Measurements from ENCODE around the gene LAMB1.

The LAMB1 gene

DNA sequence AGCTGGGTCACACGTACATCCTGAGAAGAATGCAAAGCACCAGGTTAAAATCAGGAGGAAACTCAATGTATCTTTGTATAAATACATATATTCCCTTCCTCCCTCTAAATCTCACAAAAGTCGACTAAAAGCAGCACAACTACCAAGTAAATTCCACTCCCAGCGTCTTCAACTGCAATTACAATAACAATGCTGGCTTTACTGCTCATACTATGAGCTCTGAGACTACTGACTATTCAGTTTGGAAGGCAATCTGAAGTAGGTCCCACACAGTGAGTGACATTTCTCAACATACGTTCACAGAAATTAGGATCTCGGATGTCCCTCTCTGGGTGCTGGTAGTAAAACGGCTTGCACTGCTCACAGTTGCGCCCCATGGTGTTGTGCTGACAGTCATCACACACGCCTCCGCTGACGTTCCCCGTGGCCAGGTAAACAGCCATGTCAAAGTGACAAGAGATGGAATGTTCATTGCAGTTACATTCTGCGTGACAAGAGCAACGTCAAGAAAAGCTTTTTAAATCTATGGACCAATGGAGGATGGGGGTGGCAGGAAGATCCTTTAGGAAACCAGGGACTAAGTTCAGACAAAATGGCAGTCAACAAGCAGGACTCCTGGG, 27.5 kb downstream of the LAMB1 start:
- H3K9me3 Mint-ChIP-seq (ENCODE audit: low read depth): no peaks in the 10 kb centered on the region
- peaks cover 5% of the 10 kb centered on the region for H3K27me3 Mint-ChIP-seq
- H3K36me3 Mint-ChIP-seq: no peaks in the 10 kb centered on the region
- no peak overlapping the region for H3K27ac Mint-ChIP-seq
- no peak overlapping the region for H3K4me3 Mint-ChIP-seq
- H3K4me1 Mint-ChIP-seq (ENCODE audit: low read depth): no peaks in the 10 kb centered on the region

DNA sequence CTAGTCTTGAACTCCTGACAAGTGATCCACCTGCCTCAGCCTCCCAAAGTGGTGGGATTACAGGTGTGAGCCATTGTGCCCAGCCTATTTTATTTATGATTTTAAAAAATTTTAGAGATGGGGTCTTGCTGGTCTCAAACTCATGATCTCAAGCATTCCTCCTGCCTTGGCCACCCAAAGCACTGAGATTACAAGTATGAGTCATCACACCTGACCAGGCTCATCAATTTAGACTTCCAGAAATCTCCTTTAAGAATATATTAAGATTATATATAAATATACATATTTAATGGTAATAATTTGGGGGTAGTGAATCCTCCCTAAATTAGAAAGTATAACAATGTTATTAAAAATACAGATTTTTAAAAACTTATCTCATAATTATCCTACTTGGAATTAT, 29.1 kb downstream of the LAMB1 start:
- Mint-ChIP-seq H3K4me3 (no peak overlapping the region), H3K27me3 (peaks cover 7% of the 10 kb centered on the region), H3K27ac (no peak overlapping the region), H3K9me3 (ENCODE audit: low read depth) (no peaks in the 10 kb centered on the region), H3K4me1 (ENCODE audit: low read depth) (no peaks in the 10 kb centered on the region), H3K36me3 (no peaks in the 10 kb centered on the region)

DNA sequence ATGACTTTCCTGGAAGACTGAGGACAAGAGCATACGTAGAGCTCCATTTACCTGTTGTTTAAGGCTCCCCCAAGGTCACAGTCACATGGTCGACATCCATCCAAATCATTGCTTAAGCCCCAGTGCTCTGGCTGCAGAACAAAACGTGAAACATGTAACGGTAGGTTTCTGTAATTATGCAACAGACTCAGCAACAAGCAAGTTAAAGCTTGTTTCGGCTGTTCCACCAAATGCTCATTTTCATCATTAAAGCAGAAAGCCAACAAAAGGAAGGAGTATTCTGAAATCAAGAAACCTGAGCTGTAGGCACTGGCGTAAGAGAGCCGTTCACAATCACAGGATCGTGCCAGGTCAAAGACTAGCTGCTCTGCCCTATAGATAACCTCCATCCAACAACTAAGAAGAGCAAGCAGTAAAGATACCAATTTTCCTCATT, 30.0 kb downstream of the LAMB1 start:
- Mint-ChIP-seq H3K4me1 (ENCODE audit: low read depth) (no peaks in the 10 kb centered on the region), H3K4me3 (no peak overlapping the region), H3K27ac (no peak overlapping the region), H3K36me3 (no peaks in the 10 kb centered on the region), H3K27me3 (peaks cover 7% of the 10 kb centered on the region), H3K9me3 (ENCODE audit: low read depth) (no peaks in the 10 kb centered on the region)

DNA sequence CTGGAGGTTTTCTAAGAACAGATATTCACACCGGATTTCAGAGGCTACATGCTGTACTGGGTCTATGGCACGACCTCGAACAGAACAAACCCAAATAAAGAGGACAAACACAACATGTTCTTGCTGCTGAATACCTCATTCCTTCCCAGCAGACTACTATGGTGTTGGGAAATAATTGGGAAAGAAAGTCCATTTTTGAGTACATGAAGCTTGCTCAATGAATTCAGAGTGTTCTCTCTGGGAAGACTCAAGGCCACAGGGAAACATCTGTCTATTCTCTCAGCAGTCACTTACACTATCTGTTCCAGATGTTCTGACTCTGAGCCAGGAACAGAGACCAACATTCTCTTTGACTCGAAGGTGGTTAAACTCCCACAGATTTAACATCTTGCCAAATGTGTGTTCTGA, 30.9 kb downstream of the LAMB1 start:
- Mint-ChIP-seq H3K27me3 (peaks cover 7% of the 10 kb centered on the region), H3K4me3 (no peak overlapping the region), H3K9me3 (ENCODE audit: low read depth) (no peaks in the 10 kb centered on the region), H3K36me3 (no peaks in the 10 kb centered on the region), H3K27ac (no peak overlapping the region), H3K4me1 (ENCODE audit: low read depth) (no peaks in the 10 kb centered on the region)

DNA sequence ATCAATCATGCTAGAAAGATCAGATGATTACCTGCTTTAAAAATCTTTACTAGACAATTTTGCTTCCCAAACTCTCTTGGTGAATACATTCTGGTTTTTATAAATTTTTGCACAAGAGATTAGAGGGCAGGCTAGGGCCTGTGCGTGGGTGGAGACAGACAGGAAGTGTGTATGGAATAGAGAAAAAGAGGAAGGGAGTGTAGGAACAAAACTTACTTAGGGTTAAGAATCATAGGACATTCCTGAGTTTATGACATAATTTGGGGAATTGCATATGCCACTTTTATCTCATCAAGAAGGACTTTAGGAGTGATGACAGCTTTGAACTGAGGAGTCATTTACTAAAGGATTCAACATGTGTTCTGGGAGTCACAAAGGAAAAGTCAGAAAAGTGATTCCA, 31.3 kb downstream of the LAMB1 start:
- no peaks in the 10 kb centered on the region for H3K9me3 Mint-ChIP-seq (ENCODE audit: low read depth)

DNA sequence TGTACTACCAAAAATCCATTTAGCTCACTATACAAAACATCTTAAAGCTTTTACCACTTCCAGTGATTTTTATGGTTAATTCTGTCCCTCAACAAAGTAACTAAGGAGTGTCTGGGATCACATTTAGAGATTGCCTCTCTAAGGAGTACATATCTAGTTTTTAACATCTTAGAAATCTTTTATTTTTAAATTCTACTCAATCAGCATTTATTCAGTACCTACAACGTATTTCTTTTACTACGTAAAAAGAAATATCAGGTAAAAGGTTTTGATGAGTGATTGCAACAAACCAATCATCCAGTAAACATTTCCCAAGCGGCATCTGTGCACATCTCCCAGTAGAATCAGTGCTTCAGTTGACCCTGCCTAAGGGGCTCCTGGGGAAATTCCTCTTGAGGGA, 31.9 kb downstream of the LAMB1 start:
- Mint-ChIP-seq H3K27me3 (peaks cover 4% of the 10 kb centered on the region), H3K4me3 (no peak overlapping the region), H3K27ac (no peak overlapping the region), H3K36me3 (no peaks in the 10 kb centered on the region), H3K4me1 (ENCODE audit: low read depth) (no peaks in the 10 kb centered on the region), H3K9me3 (ENCODE audit: low read depth) (no peaks in the 10 kb centered on the region)

More for the DNA sequence above, 31.3 kb downstream of the LAMB1 start:
- H3K4me1 Mint-ChIP-seq (ENCODE audit: low read depth): no peaks in the 10 kb centered on the region
- no peak overlapping the region for H3K27ac Mint-ChIP-seq
- H3K36me3 Mint-ChIP-seq: no peaks in the 10 kb centered on the region
- H3K27me3 Mint-ChIP-seq: peaks cover 7% of the 10 kb centered on the region
- no peak overlapping the region for H3K4me3 Mint-ChIP-seq

DNA sequence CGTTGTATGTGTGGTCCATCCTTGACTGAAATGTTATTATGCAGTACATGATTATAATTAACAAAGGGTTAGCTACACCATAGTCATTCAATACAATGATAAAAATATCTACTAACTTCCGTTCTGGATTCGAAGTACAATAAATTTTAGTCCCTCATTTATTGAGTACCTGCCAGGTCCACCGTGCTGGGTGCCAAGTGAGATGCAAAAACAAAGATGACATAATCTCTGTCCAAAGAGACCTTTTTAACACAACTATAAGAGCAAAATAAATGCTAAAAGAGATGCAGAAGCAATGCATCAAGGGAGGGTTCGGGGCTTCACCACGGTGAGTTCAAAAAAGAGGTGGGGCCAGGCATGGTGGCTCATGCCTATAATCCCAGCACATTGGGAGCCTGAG, 33.1 kb downstream of the LAMB1 start:
- H3K27ac Mint-ChIP-seq: no peak overlapping the region
- H3K9me3 Mint-ChIP-seq (ENCODE audit: low read depth): no peaks in the 10 kb centered on the region
- no peak overlapping the region for H3K4me3 Mint-ChIP-seq
- H3K36me3 Mint-ChIP-seq: no peaks in the 10 kb centered on the region
- no peaks in the 10 kb centered on the region for H3K4me1 Mint-ChIP-seq (ENCODE audit: low read depth)
- H3K27me3 Mint-ChIP-seq: peaks cover 3% of the 10 kb centered on the region

DNA sequence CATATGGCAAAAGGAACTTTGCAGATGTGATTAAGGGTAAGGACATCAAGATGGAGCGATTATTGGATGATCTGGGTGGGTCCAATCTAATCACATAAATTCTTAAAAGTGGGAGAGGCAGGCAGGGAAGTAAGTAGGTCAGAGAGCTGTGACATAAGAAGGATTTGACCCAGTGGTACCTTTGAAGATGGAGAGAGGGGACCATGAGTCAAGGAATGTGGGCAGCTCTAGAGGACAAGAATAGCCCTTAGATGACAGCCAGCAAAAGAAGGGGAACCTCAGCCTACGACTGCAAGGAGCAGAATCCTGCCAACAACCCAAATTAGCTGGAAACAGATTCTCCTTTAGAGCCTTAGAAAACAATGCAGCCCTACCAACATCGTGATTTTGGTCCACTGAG, 34.5 kb downstream of the LAMB1 start:
- Mint-ChIP-seq H3K4me3 (no peak overlapping the region), H3K4me1 (ENCODE audit: low read depth) (no peaks in the 10 kb centered on the region), H3K9me3 (ENCODE audit: low read depth) (no peaks in the 10 kb centered on the region), H3K36me3 (no peaks in the 10 kb centered on the region), H3K27ac (no peak overlapping the region), H3K27me3 (peaks cover 3% of the 10 kb centered on the region)

DNA sequence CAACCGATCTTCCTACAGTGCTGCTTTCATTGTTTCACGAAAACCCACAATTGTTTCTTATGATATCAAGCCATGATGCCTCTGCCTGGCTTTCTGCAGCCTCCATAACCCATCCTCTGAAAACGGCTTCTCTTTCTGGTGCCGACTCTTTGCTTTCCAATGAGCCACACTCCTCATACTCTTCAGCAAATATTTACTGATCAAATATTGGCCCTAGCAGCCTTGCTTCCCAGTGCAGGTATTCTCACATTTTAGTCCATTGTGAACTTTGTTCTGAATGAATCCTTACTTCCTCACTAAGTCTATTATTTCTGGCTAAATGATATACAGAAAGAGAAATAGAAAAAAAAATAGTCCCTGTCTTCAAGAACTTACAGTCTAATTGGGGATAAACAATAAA, 35.5 kb downstream of the LAMB1 start:
- Mint-ChIP-seq H3K27ac (no peak overlapping the region), H3K4me1 (ENCODE audit: low read depth) (no peaks in the 10 kb centered on the region), H3K4me3 (no peak overlapping the region), H3K9me3 (ENCODE audit: low read depth) (no peaks in the 10 kb centered on the region), H3K27me3 (peaks cover 3% of the 10 kb centered on the region), H3K36me3 (no peaks in the 10 kb centered on the region)

DNA sequence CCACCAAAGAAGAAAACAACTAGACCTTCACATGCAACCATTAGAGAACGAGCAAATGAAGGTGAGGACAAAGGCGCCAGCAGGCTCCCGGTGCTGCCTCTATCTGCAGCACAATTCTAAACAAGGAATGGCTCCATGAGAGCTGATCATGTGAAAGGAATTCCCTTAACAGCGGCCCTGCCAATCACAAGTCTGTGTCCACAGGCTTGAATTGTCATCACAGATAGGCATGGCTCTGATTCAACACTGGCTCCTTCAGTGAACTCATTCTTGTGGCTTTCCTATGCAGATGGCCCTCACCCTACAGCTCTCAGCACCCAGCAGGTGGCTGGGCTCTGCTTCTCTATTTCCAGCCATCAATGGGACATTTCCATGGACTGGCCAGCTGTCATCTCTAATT, 36.2 kb downstream of the LAMB1 start:
- no peak overlapping the region for H3K27ac Mint-ChIP-seq
- H3K9me3 Mint-ChIP-seq (ENCODE audit: low read depth): no peaks in the 10 kb centered on the region
- H3K27me3 Mint-ChIP-seq: peaks cover 3% of the 10 kb centered on the region
- H3K4me1 Mint-ChIP-seq (ENCODE audit: low read depth): no peaks in the 10 kb centered on the region
- no peaks in the 10 kb centered on the region for H3K36me3 Mint-ChIP-seq
- H3K4me3 Mint-ChIP-seq: no peak overlapping the region

DNA sequence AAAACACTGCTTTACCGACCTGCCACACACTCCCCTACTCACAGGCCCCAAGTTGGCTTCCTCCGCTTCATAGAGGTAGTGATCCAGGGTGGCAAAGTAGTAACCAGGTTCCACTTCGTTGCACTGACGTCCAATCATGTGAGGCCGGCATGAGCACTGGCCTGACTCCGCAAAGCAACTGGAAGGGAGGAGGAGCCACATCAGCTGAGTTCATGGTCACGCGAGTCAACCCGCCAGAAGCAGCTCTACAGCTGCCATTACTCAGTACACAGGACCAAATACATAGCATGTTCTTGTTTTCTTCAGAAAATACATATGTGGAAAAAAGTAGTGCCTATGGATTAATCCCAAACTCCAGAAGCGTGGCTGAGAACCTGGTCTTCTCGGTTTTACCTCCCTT, 38.5 kb downstream of the LAMB1 start:
- H3K4me3 Mint-ChIP-seq: no peak overlapping the region
- H3K4me1 Mint-ChIP-seq (ENCODE audit: low read depth): no peaks in the 10 kb centered on the region
- no peaks in the 10 kb centered on the region for H3K36me3 Mint-ChIP-seq
- no peaks in the 10 kb centered on the region for H3K27me3 Mint-ChIP-seq
- no peaks in the 10 kb centered on the region for H3K9me3 Mint-ChIP-seq (ENCODE audit: low read depth)
- H3K27ac Mint-ChIP-seq: no peak overlapping the region

DNA sequence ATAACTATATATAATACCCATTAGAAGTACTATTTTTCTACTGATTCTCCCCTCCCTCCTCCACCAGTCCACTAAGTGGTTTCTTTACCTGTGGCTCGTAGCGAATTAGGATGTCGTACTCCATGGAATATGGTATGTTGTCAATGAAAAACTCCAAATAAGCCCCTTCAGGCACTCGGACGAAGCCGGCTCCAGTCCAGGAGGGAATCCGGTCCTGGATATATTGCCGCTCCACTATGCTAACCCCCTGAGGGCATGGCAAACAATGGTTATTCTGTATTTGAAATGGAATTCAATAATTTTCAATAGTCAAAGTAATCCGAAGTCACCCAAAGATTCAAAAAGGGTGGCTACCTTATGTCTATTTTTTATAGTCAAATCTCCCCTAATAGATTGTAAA, 40.1 kb downstream of the LAMB1 start:
- Mint-ChIP-seq H3K36me3 (no peaks in the 10 kb centered on the region), H3K27me3 (peaks cover 1% of the 10 kb centered on the region), H3K4me3 (no peak overlapping the region)

DNA sequence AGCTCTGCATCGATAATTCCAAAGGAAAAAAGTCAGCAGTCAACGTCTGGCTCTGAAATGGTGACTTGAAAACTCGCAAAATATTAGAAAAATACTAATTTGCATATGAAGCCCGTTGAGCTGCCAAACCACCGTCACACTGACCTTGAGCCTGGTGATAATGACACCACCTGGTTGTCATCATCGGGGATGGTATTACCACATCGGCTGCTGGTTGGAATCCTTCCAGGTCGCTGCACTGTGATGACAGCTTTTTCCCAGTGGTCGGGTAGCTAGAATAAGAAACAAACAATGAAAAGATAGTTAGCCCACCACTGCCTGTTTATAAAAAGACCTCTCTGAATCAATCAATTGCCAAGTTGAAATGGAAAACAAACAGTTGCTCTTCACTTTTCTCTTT, 41.6 kb downstream of the LAMB1 start:
- Mint-ChIP-seq H3K4me1 (ENCODE audit: low read depth) (no peaks in the 10 kb centered on the region), H3K27ac (no peak overlapping the region), H3K4me3 (no peak overlapping the region), H3K36me3 (no peaks in the 10 kb centered on the region), H3K9me3 (ENCODE audit: low read depth) (no peaks in the 10 kb centered on the region), H3K27me3 (peaks cover 2% of the 10 kb centered on the region)

More for the DNA sequence above, 40.1 kb downstream of the LAMB1 start:
- Mint-ChIP-seq H3K4me1 (ENCODE audit: low read depth) (no peaks in the 10 kb centered on the region), H3K27ac (no peak overlapping the region), H3K9me3 (ENCODE audit: low read depth) (no peaks in the 10 kb centered on the region)

DNA sequence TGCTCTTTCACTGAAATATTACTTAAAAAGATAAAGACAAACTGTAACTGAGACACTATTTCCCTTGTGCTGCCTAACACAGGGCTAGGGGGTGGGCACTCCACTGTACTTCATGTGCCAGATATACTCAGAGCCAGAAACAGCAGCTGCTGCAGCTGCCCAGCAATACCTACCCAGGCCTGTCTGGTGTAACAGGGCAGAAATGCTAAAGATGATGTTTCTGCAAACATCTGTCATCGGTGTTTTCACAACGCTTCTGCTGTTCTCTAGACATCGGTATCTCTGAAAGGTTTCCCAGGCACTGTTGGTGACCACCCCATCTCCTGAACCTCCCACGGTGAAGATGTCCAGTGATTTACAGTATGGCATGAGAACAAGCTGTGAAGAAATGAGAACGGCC, 42.7 kb downstream of the LAMB1 start:
- H3K27ac Mint-ChIP-seq: no peak overlapping the region
- no peak overlapping the region for H3K4me3 Mint-ChIP-seq
- H3K27me3 Mint-ChIP-seq: peaks cover 4% of the 10 kb centered on the region
- no peaks in the 10 kb centered on the region for H3K36me3 Mint-ChIP-seq
- H3K9me3 Mint-ChIP-seq (ENCODE audit: low read depth): no peaks in the 10 kb centered on the region
- no peaks in the 10 kb centered on the region for H3K4me1 Mint-ChIP-seq (ENCODE audit: low read depth)

DNA sequence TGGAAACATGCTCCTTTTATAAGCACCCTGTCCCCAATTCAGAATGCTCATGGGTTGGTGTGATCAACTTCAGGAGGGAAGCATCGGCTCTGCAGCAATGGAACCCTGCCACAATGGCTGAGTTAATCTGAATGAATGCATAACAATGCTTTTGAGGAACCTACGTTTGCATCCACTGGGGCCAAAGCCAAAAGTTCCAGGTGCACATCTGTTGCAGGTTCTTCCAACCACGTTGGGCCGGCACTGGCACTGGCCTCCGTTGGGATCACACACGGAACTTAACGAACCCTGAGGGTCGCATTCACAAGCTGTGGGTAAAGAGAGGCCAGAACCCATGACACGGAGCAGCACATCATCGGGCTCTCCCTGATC, 43.4 kb downstream of the LAMB1 start:
- no peak overlapping the region for H3K4me3 Mint-ChIP-seq
- no peaks in the 10 kb centered on the region for H3K36me3 Mint-ChIP-seq
- H3K4me1 Mint-ChIP-seq (ENCODE audit: low read depth): no peaks in the 10 kb centered on the region
- no peaks in the 10 kb centered on the region for H3K9me3 Mint-ChIP-seq (ENCODE audit: low read depth)
- no peak overlapping the region for H3K27ac Mint-ChIP-seq
- peaks cover 4% of the 10 kb centered on the region for H3K27me3 Mint-ChIP-seq

DNA sequence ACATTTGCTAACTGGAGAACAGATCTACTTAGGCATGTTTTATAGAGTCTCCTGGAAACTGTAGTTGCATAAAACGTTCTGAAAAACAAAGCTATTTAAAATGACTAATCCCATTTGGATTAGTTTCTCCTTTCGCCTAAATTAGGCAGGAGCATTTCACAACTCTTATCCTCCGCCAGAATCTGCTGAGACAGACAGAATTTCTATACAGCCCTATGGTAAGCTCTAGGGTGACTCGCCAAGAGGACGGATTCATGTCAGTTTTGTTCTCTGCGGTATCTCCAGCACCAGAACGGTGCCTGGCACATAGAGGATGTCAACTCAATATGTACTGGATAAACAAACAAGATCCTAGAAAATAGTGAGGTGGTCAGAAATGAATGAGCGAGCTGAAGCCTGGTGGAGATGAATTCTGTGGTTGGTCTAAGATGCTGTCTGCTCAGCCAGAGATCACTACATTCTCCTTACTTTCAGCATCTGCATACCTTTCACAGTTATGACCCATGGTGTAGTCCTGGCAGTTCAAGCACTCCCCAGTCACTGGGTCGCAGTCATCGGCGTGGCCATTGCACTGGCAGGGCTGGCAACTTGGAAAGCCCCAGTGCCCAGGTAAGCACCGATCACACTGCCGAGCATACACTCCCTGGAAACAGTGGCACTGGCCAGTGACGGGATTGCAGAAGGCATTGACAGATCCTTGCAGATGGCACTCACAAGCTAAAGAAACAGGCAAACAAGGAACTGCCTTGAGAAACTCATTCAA, 44.0 kb downstream of the LAMB1 start:
- peaks cover 4% of the 10 kb centered on the region for H3K27me3 Mint-ChIP-seq
- no peak overlapping the region for H3K4me3 Mint-ChIP-seq
- H3K36me3 Mint-ChIP-seq: no peaks in the 10 kb centered on the region

More for the DNA sequence above, 44.0 kb downstream of the LAMB1 start:
- no peak overlapping the region for H3K27ac Mint-ChIP-seq
- no peaks in the 10 kb centered on the region for H3K9me3 Mint-ChIP-seq (ENCODE audit: low read depth)
- H3K4me1 Mint-ChIP-seq (ENCODE audit: low read depth): no peaks in the 10 kb centered on the region

All from activated naive CD8-positive, alpha-beta T cell (primary cell).